Muscle layer of colon (tissue), 2 donors: ENCODE data around the gene CDH22.

ENCODE experiments used
- H3K27ac ChIP-seq: one replicate; pipeline ENCODE4 v1.7.0; 2013; ENCODE audit warnings: low read depth, mild to moderate bottlenecking, low read length, moderate library complexity
- H3K27me3 ChIP-seq, 2 donors: one replicate each; pipeline ENCODE4 v1.7.0; 2013; ENCODE audit warnings: low read length in 2 of 2, mild to moderate bottlenecking in 2 of 2; ENCODE audit not compliant: insufficient read depth in 2 of 2, control insufficient read depth in 1 of 2
- H3K36me3 ChIP-seq: one replicate; pipeline ENCODE4 v1.7.0; 2013; ENCODE audit warnings: mild to moderate bottlenecking, low read length; ENCODE audit not compliant: insufficient read depth
- H3K4me1 ChIP-seq: one replicate; pipeline ENCODE4 v1.7.0; 2013; ENCODE audit warnings: mild to moderate bottlenecking, low read length; ENCODE audit not compliant: insufficient read depth
- H3K4me3 ChIP-seq, 2 donors: one replicate each; pipeline ENCODE4 v1.7.0; 2013; ENCODE audit warnings: low read length in 2 of 2, low read depth in 1 of 2, mild to moderate bottlenecking in 1 of 2, moderate library complexity in 1 of 2
- H3K9ac ChIP-seq: one replicate; pipeline ENCODE4 v1.7.0; 2013; ENCODE audit warnings: low read length
- H3K9me3 ChIP-seq: one replicate; pipeline ENCODE4 v1.7.0; 2013; ENCODE audit warnings: mild to moderate bottlenecking, low read length
- donor health status: abdominal sarcoma.
- donor health status: Adenocarcinoma of cecum.

CDH22 gene

DNA sequence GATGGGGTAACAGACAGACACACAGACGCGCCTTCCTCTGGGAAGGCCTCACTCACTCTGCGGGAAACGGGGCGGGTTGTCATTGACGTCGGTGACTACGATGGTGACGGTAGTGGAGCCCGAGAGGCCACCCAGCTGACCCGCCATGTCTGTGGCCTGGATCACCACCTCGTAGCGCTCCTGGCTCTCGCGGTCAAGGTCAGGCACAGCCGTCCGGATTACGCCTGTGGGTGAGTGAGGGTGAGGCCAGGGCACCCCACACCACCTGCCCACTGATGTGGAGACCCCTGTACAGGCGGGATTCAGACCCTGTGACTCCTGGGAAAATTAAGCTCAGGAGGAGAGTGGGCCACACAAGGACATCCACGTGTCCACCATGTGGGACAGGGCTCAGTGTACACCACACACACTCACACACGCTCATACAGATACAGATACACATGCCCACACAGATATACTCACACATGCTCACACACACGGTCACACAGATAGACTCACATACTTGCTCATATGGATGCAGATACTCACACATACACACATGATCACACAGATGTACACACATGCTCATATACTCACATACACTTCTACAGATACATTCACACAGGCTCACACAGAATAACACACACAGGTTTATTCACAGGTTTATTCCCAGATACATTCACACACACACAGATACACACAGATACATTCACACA, 91.4 kb downstream of the CDH22 start:
- no peak overlapping the region for H3K27ac ChIP-seq

DNA sequence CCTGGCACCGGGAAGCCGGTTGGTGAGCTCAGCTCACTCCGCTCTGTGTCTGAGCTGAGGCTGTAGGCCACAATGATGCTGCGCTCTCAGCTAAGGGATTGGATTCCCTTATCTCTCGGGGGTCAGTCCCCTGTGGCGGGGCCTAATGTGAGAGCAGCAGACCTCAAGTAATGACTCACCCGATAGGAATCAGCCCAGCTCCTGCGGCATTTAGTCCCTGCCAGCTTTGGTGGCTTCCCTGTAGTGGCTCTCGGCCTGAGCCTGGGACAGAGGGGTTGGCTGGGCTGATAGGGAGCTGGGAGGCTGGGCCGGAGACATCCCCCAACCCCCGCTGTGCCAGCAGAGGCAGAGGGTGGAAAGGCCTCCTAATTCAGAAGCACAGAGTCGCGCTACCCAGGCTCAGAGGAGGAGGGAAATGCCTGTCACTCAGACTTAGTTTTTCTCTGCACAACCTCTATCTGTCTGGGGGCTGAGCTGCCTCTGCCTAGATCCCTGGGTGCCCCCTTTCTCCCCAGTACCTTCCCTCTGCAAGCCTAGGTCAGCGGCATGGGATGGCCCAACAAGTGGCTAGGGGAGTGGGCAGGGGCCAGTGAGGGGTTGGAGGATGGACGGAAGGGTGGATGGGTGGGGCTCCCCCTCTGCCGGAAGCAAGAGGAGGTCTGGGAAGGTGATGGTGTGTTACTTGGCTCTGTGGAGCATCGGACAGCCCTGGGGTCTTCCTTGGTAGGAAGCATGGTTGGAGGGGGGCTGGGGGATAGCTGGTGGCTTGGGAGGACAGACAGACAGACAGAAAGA, 92.2 kb downstream of the CDH22 start:
- Histone ChIP-seq H3K27me3 (peaks cover 0 to 25% of the 10 kb centered on the region in 2 donors), H3K9me3 (no peaks in the 10 kb centered on the region), H3K36me3 (no peaks in the 10 kb centered on the region), H3K4me3 (no peak overlapping the region), H3K4me1 (no peaks in the 10 kb centered on the region), H3K27ac (no peak overlapping the region), H3K9ac (no peak overlapping the region)

More for the DNA sequence above, 91.4 kb downstream of the CDH22 start:
- Histone ChIP-seq H3K9ac (no peak overlapping the region), H3K36me3 (no peaks in the 10 kb centered on the region), H3K27me3 (peaks cover 0 to 25% of the 10 kb centered on the region in 2 donors), H3K4me1 (no peaks in the 10 kb centered on the region), H3K9me3 (no peaks in the 10 kb centered on the region), H3K4me3 (no peak overlapping the region)

DNA sequence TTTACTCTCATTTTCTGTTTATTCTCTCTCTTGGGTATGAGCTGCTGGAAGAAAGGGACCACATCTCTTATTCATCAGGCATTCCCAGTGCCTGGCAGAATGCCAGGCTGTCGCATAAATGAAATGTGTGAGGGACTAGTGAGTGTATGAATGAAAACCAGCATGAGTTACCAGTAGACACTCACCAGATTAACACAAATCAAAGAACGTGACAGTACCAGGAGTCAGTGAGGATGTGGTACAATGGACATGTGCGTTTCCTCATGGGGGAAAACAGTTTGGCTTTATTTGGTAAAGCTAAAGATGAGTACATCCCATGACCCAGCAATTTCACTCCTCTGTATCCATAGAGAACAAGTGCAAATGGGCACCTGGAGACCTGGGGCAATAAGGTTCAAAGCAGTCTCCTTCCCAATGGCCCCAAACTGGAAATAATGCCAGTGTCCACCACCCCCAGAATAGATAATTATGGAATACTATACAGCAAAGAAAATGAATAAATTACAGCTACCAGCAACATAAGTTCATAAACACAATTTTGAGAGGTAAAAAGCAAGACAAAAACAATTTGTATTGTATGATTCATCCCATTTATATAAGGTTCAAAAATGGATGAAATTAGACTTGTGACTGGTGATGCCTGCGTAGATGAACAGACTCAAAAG, 93.3 kb downstream of the CDH22 start:
- Histone ChIP-seq H3K27ac (no peak overlapping the region), H3K4me3 (no peak overlapping the region), H3K9me3 (no peaks in the 10 kb centered on the region), H3K27me3 (peaks cover 5 to 28% of the 10 kb centered on the region in 2 donors), H3K9ac (no peak overlapping the region), H3K4me1 (no peaks in the 10 kb centered on the region), H3K36me3 (no peaks in the 10 kb centered on the region)

DNA sequence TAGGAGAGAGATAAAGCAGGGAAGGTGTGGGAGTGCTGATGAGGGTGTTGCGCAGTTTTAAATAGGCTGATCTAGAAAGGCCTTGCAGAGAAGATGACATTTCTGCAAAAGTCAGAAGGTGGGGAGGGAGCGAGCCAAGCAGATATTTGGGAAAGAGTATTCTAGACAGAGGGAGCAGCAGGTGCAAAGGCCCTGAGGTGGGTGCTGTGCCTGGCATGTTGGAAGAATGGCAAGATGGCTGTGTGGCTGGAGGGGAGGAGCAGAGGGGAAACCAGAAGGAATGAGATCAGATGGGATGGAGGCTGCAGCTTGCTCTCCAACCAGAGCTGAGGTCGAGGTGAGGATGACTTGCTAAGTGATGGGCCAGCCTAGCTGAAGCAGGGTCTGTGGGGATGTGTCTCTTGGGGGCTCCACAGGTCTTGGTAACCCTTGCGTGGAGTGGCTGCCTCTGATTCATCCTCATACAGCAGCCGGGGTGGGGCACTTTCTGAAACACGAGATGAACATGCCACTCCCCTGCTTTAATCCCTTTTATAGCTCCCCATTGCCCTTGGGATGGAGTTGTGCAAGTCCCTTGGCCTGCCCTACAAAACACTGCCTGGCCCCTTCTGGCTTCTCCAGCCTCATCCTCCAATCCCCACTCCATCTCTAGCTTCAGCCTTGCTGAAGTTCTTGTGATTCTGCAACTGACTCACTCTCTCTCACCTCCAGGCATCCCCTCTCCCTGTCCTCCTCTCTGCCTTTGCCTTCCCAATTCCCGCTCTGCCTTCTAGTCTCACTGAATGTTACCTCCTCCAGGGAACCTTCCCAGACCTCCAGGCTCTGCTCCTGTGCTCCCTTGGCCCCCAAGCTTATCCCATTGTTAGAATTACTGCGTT, 94.1 kb downstream of the CDH22 start:
- Histone ChIP-seq H3K27me3 (peaks cover 5 to 36% of the 10 kb centered on the region in 2 donors), H3K4me3 (no peak overlapping the region), H3K27ac (no peak overlapping the region), H3K4me1 (no peaks in the 10 kb centered on the region), H3K36me3 (no peaks in the 10 kb centered on the region), H3K9me3 (no peaks in the 10 kb centered on the region), H3K9ac (no peak overlapping the region)

DNA sequence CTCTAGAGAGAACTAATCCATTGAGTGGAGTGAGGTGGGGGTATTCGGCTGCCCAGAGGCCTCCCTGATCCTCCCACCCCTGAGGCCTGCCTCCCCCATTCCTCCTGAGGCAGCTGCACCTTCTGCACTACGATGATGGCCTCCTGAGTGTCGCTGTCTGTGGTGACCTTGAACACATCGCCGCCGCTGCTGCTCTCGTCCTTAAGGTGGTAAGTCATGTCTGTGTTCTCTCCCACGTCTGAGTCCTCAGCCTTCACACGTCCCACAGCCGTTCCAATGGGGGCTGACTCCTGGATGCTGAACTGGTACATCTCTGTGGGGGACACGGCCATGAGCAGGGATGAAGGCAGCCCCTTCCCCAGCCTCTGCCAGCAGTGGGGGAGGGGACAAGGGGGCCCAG, 95.4 kb downstream of the CDH22 start:
- no peaks in the 10 kb centered on the region for H3K36me3 ChIP-seq
- H3K4me1 ChIP-seq: no peaks in the 10 kb centered on the region
- H3K9me3 ChIP-seq: no peaks in the 10 kb centered on the region
- no peak overlapping the region for H3K27ac ChIP-seq
- H3K4me3 ChIP-seq: no peak overlapping the region
- H3K9ac ChIP-seq: no peak overlapping the region
- peaks cover 5 to 41% of the 10 kb centered on the region in 2 donors for H3K27me3 ChIP-seq

DNA sequence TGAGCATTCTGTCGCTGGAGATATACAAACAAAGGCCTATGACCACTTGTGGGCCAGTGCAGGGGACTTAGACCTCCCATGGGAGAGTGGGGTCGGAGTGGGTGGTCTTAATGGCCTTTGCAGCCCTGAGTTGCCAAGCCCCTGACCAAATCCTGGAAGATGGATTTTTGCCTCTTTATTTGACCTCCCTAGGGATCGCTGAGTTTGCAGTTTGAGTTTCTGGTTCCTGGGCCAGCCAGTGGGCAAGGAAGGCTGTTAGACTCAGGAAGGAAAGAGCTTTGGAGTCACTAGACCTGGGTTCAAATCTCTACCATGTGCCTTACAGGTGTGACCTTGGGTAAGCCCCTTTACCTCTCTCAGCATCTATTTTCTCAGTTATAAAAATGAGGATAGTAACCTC, 96.0 kb downstream of the CDH22 start:
- Histone ChIP-seq H3K9me3 (no peaks in the 10 kb centered on the region), H3K9ac (no peak overlapping the region), H3K4me1 (no peaks in the 10 kb centered on the region), H3K4me3 (no peak overlapping the region), H3K36me3 (no peaks in the 10 kb centered on the region), H3K27me3 (peaks cover 5 to 41% of the 10 kb centered on the region in 2 donors), H3K27ac (no peak overlapping the region)

DNA sequence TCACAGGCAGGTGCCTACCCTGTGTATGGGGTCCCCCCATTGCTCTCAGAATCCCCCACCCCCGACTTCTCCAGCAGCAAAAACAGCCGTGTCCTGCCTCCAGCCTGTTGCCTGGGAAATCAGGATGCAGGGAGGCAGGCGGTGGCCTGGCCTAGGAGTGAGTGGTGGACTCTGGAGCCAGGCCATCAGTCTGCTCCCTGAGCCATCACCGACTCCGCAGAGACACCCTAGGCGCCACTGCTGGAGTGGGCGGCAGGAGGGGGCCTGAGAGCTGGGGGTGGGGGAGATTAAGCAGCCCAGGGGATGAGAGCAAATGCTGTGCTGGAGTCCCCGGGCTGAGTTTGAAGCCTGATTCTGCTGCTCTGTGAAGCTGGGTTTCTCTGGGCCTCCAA, 97.0 kb downstream of the CDH22 start:
- no peak overlapping the region for H3K4me3 ChIP-seq
- no peaks in the 10 kb centered on the region for H3K9me3 ChIP-seq
- no peaks in the 10 kb centered on the region for H3K36me3 ChIP-seq
- H3K27me3 ChIP-seq: peaks cover 5 to 46% of the 10 kb centered on the region in 2 donors
- H3K9ac ChIP-seq: no peak overlapping the region
- no peaks in the 10 kb centered on the region for H3K4me1 ChIP-seq
- H3K27ac ChIP-seq: no peak overlapping the region

DNA sequence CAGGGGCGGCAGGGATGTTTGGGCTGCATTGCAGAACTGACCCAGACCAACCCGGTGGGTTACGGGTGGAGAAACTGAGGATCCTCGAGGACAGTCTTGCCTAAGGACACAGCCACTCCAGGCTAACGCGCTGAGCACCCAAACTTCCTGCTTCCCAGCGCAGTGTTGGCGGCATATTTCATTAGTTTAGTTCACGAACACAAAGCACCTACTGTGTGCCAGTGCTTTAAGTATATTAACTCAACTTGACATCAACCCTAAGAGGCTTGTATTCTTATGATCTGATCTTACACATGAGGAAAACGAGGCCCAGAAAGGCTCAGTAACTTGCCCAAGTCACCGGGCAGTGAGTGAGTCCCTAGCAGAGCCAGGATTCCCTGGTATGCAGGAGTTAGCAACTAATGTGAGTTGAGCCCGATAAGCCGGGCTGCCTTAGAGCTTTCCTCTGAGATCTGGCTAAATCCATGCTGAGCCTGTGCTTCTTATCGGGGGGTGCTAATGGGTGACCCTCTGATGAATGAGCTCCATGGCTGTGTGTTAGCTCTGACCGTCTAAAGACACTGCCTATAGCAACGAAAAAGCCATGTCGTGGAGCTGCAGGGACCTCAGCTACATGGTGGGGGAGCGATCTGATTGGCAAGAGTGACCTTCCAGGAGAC, 97.5 kb downstream of the CDH22 start:
- Histone ChIP-seq H3K27ac (no peak overlapping the region), H3K9ac (no peak overlapping the region), H3K4me3 (no peak overlapping the region), H3K36me3 (no peaks in the 10 kb centered on the region), H3K4me1 (no peaks in the 10 kb centered on the region), H3K9me3 (no peaks in the 10 kb centered on the region), H3K27me3 (peaks cover 5 to 42% of the 10 kb centered on the region in 2 donors)

DNA sequence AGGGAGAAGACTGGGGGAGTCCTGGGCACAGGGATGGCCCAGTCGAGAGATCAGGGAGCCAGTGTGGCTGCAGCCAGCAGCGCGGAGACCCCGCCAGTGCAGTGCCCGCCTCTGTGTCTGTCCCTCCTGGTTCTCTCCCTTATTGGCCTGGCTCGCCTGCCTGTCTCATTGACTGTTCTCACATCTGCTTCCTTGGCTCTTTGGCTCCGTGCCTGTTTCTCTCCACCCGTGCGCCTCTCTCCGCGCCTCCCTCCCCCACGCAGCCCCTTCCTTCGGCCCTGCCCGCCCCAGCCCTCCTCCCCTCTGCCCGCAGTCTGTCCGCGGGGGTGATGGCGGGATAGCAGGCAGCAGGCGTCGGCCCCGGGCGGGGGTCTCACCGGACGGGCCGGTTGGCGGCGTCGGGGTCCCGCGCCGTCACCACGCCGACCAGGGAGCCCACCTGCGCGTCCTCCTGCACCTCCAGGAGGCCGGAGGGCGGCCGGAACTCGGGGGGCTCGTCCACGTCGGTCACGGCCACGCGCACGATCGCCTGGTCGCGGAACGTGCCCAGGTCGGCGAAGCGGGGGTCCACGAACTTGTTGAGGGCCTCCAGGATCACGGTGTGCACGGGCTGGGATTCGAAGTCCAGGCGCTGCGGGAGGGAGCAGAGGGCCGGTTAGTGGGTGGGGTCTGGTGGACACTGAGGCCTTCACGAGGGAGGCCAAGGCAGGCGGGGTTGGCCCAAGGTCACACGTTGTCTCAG, 98.2 kb downstream of the CDH22 start:
- H3K27me3 ChIP-seq: peaks cover 5 to 35% of the 10 kb centered on the region in 2 donors
- H3K27ac ChIP-seq: no peak overlapping the region
- H3K4me1 ChIP-seq: no peaks in the 10 kb centered on the region
- no peaks in the 10 kb centered on the region for H3K9me3 ChIP-seq
- no peak overlapping the region for H3K9ac ChIP-seq
- no peaks in the 10 kb centered on the region for H3K36me3 ChIP-seq
- no peak overlapping the region for H3K4me3 ChIP-seq

DNA sequence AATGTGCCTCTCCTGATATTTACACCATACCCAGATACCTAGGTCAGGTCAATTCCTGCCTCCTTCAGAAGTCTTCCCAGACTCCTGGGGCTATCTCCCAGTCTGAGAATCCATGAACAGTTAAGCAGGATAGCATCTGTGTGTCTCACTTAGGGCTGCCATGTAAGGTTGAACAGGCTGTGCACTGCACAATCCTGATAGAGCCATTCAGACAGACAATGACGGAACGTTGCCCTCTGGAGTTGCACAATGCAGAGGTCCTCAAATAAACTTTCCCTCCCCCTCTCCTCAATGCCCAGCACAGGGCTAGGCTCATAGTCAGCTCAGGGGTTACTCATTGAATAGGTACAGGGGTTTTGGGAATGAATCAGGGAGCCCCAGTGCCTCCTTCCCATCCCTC, 100.5 kb downstream of the CDH22 start:
- Histone ChIP-seq H3K27me3 (peaks cover 5 to 34% of the 10 kb centered on the region in 2 donors), H3K9ac (no peak overlapping the region), H3K27ac (no peak overlapping the region), H3K4me1 (no peaks in the 10 kb centered on the region), H3K4me3 (no peak overlapping the region), H3K36me3 (no peaks in the 10 kb centered on the region), H3K9me3 (no peaks in the 10 kb centered on the region)
